ENCODE data around the gene MYOM1. TPM values are rescaled to one million over a fixed set of nuclear protein-coding genes. Genes with fewer than 3 reads are reported as not detected.
"Not testable (repeated sequence)": the region's sequence is repeated elsewhere in the genome, so short reads cannot be mapped to it uniquely, and the experiment has no call there.

MYOM1 gene
- total RNA-seq, 1 donor from 2014 or later, result 70.2 TPM

GRCh38 chr18:3081584-3081991 is 138.2 kb downstream of the MYOM1 start:
- no peak for DNase-seq

DNA sequence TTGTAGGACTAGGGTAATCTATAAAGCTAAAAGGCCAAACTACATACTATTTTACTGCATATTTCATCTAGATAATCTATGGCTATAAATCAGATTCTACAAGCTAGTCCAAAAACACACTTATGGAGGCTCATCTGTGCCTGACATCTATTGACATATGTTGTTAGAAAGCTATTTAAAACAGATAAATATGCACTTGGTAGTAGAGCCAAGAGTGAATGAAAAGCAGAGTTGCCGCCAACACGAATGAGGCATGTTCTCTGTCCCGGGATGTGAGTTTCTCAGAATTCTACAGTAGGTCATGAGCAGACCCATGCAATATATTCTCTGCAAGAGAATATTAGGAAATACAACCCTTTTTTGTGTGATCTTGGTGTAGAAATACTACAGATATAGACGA is 140.1 kb downstream of the MYOM1 start:
- DNase-seq, result peak; percentile 53

- DNase-seq, result no peak
These were observed 144.3 kb downstream of the MYOM1 start for GRCh38 chr18:3075491-3075890.

DNA sequence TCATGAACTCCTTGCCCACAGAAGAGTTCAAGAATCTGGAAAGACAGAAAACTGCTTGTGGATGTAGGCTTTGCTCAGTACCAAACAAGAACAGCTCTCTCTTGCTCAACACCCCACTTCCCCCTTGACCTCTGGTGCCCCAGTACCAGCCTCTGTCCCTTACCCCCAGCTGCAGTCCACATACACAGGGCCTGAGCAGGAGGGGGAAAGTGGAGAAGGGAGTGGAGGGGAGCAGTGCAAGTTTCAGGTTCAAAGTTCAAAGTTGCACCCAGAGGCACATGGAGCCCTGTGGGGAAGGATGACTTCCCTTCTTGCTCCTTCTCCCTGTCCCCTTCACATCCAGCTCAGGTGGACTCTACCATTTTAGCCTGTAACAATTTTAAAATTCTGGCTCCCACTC is 145.7 kb downstream of the MYOM1 start:
- no peak for DNase-seq

- DNase-seq, result not testable (repeated sequence)
These were observed 146.4 kb downstream of the MYOM1 start for GRCh38 chr18:3073353-3073752.

DNA sequence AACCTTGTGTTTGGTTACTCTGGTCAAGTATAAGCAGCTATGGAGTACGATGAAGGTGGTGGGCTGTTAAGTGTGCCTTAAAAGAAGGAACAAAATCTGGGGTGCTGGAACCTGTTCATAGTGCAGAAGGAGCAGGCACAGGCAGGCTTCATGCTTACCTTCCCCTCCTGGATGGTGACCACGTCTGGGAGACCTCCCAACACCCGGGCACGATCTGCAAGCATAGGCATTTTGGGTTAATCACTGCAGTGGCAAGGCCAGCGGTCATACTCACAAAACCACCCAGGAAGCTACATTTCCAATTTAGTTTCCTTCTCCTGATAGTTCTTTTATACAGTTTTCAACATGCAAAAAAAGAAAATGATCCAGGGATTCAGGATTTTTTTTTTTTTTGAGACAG is 148.1 kb downstream of the MYOM1 start:
- DNase-seq, result no peak

- no peak for DNase-seq
These were observed 149.9 kb downstream of the MYOM1 start for GRCh38 chr18:3069671-3070433.

GRCh38 chr18:3067722-3068121 is 152.0 kb downstream of the MYOM1 start:
- no peak for DNase-seq

GRCh38 chr18:3067165-3067661 is 152.6 kb downstream of the MYOM1 start:
- no peak for DNase-seq

- no peak for DNase-seq
These were observed 153.2 kb downstream of the MYOM1 start for GRCh38 chr18:3066341-3067110.

GRCh38 chr18:3063766-3064165 is 156.0 kb downstream of the MYOM1 start:
- DNase-seq, result not testable (repeated sequence)

- peak; percentile 33 for DNase-seq
These were observed 156.7 kb downstream of the MYOM1 start for GRCh38 chr18:3062798-3063680.

- no peak for DNase-seq
These were observed 158.0 kb downstream of the MYOM1 start for GRCh38 chr18:3061581-3062312.

DNA sequence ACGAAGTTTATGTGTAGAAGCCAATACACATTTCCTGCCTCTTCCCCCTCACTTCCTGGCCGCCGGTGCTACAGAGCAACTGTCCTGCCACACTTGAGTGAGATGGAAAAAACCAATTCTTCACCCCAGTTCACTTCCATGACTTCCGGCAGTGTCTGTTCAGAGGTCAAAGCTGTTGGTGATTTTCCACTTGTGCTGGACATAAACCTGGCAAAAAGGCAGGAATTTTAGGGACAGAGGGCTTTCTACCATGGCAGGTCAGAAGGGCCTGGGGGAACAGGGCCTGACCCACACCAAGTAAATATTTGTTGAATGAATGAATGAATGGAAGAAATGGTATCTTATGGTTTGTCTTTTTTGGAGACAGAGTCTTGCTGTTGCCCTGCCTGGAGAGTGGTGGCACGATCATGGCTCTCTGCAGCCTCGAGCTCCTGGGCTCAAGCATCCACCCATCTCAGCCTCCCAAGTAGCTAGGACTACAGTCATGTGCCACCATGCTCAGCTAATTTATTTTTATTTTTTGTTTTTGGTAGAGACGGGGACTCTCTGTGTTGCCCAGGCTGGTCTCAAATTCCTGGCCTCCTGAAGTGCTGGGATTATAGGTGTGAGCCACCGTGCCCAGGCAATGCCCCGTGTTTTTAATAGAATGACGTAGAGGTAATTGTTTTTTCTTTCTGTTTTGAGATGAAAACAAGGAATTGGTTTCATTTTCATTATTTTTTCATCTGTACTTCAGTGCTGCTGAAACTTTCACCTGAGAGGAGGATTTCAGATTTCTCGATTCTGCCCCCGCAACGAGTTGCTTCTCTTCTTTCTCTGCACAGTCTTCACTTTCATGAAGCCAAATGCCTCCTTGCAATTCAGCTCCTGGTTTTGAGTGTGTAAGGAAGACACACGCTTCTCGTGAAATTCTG is 158.8 kb downstream of the MYOM1 start:
- DNase-seq, result no peak

GRCh38 chr18:3059272-3059671 is 160.5 kb downstream of the MYOM1 start:
- no peak for DNase-seq

- DNase-seq, result no peak
These were observed 161.2 kb downstream of the MYOM1 start for GRCh38 chr18:3058328-3059191.

DNA sequence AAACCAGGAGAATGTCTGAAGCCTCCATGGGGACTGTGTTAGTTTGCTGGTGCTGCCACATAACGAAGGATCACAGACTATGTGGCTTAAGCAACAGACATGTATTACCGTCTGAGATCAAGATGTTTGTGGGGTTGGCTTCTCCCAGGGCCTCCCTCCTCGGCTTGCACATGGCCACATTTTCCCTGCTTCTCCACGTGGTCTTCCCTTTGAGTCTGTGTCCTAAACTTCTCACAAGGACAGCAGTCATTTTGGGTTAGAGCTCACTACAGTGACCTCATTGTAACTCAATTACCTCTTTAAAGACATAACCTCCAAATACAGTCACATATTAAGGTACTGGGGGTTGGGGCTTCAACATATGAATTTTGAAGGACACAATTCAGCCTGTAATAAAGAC is 162.2 kb downstream of the MYOM1 start:
- DNase-seq, result no peak

GRCh38 chr18:3056311-3056710 is 163.5 kb downstream of the MYOM1 start:
- no peak for DNase-seq

DNA sequence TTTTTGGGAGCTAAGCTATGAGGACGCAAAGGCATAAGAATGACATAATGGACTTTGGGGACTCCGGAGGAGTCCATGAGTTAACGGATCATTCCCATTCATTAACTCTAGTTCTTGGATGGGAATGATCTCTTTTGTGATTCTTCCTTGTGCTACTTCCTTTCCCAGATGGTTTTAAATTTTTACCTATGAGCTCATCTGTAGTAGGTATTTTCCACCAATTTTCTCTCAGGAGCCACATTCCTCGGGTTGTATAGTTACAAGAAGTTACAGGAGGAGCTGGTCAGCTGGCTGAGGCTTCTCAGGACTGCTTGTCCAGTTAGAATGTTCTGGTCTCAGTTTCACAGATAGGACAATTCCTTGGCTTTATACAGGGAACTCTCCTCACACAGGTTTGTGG is 164.0 kb downstream of the MYOM1 start:
- DNase-seq, result no peak
